ENCODE results near the gene NPEPL1. TPM values are rescaled to one million over a fixed set of nuclear protein-coding genes. Genes with fewer than 3 reads are reported as not detected.

NPEPL1 gene
- total RNA-seq, 1 donor from 2014 or later = 25.5 TPM

GRCh38 chr20:58718121-58718563 is 25.5 kb downstream of the NPEPL1 start:
- DNase-seq (ENCODE audit: extremely low spot score in 2 of 2) = no peak
- intact Hi-C loops (cut with DNase I) = no loop called here
- no peak for TF ChIP-seq POLR2AphosphoS5 (IDR thresholded peaks at IDR 0.05; ENCODE audit: insufficient read depth in 1 of 2, low read depth in 1 of 2)
- no peak for TF ChIP-seq POLR2A (IDR thresholded peaks at IDR 0.05)
- TF ChIP-seq CTCF (IDR thresholded peaks at IDR 0.05) = no peak

DNA sequence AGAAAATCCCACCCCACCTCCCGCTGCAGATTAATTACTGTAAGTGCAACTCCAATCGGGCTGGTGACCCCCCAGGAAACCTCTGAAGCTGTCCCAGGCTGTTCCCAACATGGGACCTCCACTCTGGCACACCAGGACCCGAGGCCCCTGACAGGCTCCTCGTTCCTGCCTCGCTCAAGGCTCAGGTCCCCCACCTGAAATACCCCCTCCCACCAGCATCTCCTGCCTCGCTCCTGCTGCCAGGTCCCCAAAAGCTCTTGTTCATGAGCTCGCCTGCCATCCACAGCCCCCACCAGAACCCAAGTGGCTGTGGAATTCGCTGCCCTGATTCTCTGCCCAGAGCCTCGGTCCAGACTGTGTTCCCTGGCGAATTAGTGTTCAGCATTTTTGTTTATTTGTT is 26.1 kb downstream of the NPEPL1 start:
- Histone ChIP-seq H3K36me3 (no peaks in the 10 kb centered on the region), H3K27me3 (no peaks in the 10 kb centered on the region), H3K27ac (no peak overlapping the region), H3K4me3 (no peak overlapping the region), H3K4me1 (no peaks in the 10 kb centered on the region), H3K9me3 (no peaks in the 10 kb centered on the region)
- no peak for TF ChIP-seq POLR2AphosphoS5 (IDR thresholded peaks at IDR 0.05; ENCODE audit: insufficient read depth in 1 of 2, low read depth in 1 of 2)
- TF ChIP-seq CTCF (IDR thresholded peaks at IDR 0.05) = no peak
- intact Hi-C loops (cut with DNase I) = no loop called here
- peak in 1 of 2 donors; percentile 55 for DNase-seq (ENCODE audit: extremely low spot score in 2 of 2)

More at GRCh38 chr20:58718121-58718563, 25.5 kb downstream of the NPEPL1 start:
- H3K36me3 ChIP-seq = no peaks in the 10 kb centered on the region
- no peak overlapping the region for H3K4me3 ChIP-seq
- no peak overlapping the region for H3K27ac ChIP-seq
- H3K9me3 ChIP-seq = no peaks in the 10 kb centered on the region
- H3K27me3 ChIP-seq = no peaks in the 10 kb centered on the region
- H3K4me1 ChIP-seq = no peaks in the 10 kb centered on the region

DNA sequence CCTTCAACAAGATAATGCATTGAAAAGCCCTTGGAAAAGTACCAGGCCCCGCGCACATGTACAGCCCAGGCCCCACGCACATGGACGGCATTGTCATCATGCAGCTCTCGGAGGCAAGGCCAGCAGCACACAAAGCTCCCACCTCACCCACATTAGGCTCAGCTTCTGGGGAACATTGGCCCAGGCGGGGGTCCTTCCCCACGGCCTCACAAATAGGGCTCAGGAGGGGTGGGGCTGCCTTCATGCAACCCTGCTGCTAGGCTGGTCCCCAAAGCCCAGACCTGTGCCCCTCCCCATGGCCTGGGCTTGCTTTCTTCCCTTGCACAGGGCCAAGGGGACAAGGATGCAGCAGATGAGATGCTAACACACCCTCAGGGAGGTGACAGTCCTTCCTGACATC is 26.7 kb downstream of the NPEPL1 start:
- Histone ChIP-seq H3K4me1 (no peaks in the 10 kb centered on the region), H3K36me3 (no peaks in the 10 kb centered on the region), H3K9me3 (no peaks in the 10 kb centered on the region), H3K27ac (no peak overlapping the region), H3K27me3 (no peaks in the 10 kb centered on the region), H3K4me3 (no peak overlapping the region)
- DNase-seq (ENCODE audit: extremely low spot score in 2 of 2) = peak in 1 of 2 donors; percentile 79
- intact Hi-C loops (cut with DNase I) = no loop called here
- no peak for TF ChIP-seq POLR2A (IDR thresholded peaks at IDR 0.05)
- TF ChIP-seq CTCF (IDR thresholded peaks at IDR 0.05) = no peak
- TF ChIP-seq POLR2AphosphoS5 (IDR thresholded peaks at IDR 0.05; ENCODE audit: insufficient read depth in 1 of 2, low read depth in 1 of 2) = no peak

DNA sequence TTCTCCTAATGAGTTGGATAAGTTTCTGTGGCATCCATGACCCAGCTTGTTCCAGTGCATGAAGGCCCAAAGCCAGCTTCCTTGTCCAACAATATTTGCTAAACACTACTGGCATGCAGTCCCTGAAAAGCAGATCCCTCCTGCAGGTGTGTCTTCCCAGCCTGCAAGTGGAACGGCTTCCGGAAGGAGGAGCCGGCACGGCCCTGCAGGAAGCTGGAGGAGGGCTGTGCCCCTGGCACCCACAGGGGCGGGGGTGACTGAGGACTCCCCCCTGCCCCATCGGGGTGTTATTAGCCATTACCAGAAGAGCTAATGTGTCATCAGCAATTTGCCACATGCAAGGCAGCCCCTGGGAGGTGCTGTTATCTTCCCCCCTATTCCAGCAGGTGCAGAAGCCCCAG is 27.4 kb downstream of the NPEPL1 start:
- intact Hi-C loops (cut with DNase I) = no loop called here
- Histone ChIP-seq H3K9me3 (no peaks in the 10 kb centered on the region), H3K27ac (no peak overlapping the region)

More for the DNA sequence above, 27.4 kb downstream of the NPEPL1 start:
- no peaks in the 10 kb centered on the region for H3K36me3 ChIP-seq
- DNase-seq (ENCODE audit: extremely low spot score in 2 of 2) = no peak
- no peak overlapping the region for H3K4me3 ChIP-seq
- H3K4me1 ChIP-seq = no peaks in the 10 kb centered on the region
- TF ChIP-seq POLR2AphosphoS5 (IDR thresholded peaks at IDR 0.05; ENCODE audit: insufficient read depth in 1 of 2, low read depth in 1 of 2) (no peak), CTCF (IDR thresholded peaks at IDR 0.05) (no peak), POLR2A (IDR thresholded peaks at IDR 0.05) (no peak)
- no peaks in the 10 kb centered on the region for H3K27me3 ChIP-seq
